Measurements from ENCODE around the gene SLC27A4. TPM values are rescaled to one million over a fixed set of nuclear protein-coding genes. Genes with fewer than 3 reads are reported as not detected.

SLC27A4 gene
- total RNA-seq, 1 donor from 2014 or later, result 23.0 TPM

DNA sequence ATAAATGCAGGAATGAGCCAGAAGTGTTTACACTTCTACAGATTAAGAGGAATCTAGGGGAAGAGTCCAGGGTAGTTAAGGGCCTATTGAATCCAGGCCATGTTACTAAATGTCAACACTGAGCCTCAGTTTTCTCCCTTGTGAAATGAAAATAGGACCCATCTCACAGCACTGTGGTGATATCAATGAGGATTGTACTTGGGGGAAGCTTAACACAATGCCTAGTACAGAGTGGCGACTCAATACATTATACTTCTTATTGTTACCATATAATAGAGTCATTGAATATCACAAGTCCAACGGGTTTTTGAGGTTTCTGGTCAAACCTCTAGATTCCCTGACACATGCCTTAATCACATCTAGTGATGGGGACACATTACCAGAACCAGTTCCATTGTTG lies 22.7 kb upstream of the SLC27A4 start:
- TF ChIP-seq, protein P1, sequence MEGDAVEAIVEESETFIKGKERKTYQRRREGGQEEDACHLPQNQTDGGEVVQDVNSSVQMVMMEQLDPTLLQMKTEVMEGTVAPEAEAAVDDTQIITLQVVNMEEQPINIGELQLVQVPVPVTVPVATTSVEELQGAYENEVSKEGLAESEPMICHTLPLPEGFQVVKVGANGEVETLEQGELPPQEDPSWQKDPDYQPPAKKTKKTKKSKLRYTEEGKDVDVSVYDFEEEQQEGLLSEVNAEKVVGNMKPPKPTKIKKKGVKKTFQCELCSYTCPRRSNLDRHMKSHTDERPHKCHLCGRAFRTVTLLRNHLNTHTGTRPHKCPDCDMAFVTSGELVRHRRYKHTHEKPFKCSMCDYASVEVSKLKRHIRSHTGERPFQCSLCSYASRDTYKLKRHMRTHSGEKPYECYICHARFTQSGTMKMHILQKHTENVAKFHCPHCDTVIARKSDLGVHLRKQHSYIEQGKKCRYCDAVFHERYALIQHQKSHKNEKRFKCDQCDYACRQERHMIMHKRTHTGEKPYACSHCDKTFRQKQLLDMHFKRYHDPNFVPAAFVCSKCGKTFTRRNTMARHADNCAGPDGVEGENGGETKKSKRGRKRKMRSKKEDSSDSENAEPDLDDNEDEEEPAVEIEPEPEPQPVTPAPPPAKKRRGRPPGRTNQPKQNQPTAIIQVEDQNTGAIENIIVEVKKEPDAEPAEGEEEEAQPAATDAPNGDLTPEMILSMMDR (IDR thresholded peaks at IDR 0.05; ENCODE audit: unreplicated experiment), result no peak
- no peak for DNase-seq (ENCODE audit: low spot score)

DNA sequence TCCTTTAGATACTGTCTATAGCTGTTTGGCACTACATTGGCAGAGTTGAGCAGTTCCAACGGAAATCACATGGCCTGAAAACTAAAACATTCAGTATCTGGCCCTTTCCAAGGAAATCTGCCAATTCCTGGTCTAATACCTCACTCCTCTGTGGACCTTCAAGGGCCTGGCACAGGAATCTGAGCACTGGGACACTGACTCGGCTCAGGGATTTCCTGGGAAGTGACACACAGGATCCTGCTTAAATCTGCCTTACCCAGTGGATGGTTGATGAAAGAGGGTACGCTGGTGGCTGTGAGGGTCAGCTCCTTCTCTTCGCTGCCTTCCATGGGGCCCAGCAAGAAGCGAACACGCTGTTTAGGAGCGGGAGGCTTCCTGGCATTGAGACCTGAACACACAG lies 19.0 kb upstream of the SLC27A4 start:
- Mint-ChIP-seq H3K4me3 (ENCODE audit: unreplicated experiment) (peak overlapping the region; percentile 99), H3K9me3 (ENCODE audit: unreplicated experiment) (no peaks in the 10 kb centered on the region), H3K36me3 (ENCODE audit: low read depth, unreplicated experiment) (peaks cover 22% of the 10 kb centered on the region), H3K27ac (ENCODE audit: unreplicated experiment) (no peak overlapping the region), H3K27me3 (ENCODE audit: unreplicated experiment) (no peaks in the 10 kb centered on the region), H3K4me1 (ENCODE audit: unreplicated experiment) (peaks cover 6% of the 10 kb centered on the region)
- no peak for DNase-seq (ENCODE audit: low spot score)
- TF ChIP-seq, protein P1 (IDR thresholded peaks at IDR 0.05; ENCODE audit: unreplicated experiment), result no peak

More for the DNA sequence above, 22.7 kb upstream of the SLC27A4 start:
- H3K4me3 Mint-ChIP-seq (ENCODE audit: unreplicated experiment), result peak overlapping the region; percentile 56
- H3K27ac Mint-ChIP-seq (ENCODE audit: unreplicated experiment), result no peak overlapping the region
- H3K36me3 Mint-ChIP-seq (ENCODE audit: low read depth, unreplicated experiment), result peaks cover 12% of the 10 kb centered on the region
- H3K27me3 Mint-ChIP-seq (ENCODE audit: unreplicated experiment), result peaks cover 3% of the 10 kb centered on the region
- peaks cover 6% of the 10 kb centered on the region for H3K4me1 Mint-ChIP-seq (ENCODE audit: unreplicated experiment)
- H3K9me3 Mint-ChIP-seq (ENCODE audit: unreplicated experiment), result no peaks in the 10 kb centered on the region

DNA sequence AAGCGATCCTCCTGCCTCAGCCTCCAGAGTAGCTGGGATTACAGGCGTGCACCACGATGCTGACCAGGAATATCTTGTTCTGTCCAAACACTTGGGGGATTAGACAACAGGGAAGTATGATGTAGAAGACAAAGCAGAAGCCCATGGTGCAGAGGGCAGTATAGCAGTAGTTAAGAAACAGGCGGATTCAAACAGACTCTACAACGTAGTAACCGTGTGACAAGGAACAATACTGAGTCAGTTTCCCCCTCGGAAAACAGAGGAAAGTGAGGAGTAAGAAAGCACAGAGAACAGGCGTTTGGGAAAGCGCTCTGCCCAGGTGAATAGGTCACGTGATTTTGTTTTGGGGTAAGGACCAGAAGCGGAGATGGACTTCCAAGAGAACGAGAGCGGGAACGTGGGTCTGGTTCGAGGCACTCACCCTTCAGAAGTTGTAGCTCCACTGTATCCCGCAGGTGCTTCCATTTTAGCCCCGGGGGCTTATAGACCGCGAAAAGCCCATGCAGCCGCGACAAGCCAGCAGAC lies 18.4 kb upstream of the SLC27A4 start:
- Mint-ChIP-seq H3K4me3 (ENCODE audit: unreplicated experiment) (peak overlapping the region; percentile 99), H3K36me3 (ENCODE audit: low read depth, unreplicated experiment) (peaks cover 17% of the 10 kb centered on the region), H3K4me1 (ENCODE audit: unreplicated experiment) (peaks cover 6% of the 10 kb centered on the region), H3K27me3 (ENCODE audit: unreplicated experiment) (no peaks in the 10 kb centered on the region), H3K27ac (ENCODE audit: unreplicated experiment) (peak overlapping the region; percentile 99), H3K9me3 (ENCODE audit: unreplicated experiment) (no peaks in the 10 kb centered on the region)
- no peak for DNase-seq (ENCODE audit: low spot score)
- TF ChIP-seq, protein P1 (IDR thresholded peaks at IDR 0.05; ENCODE audit: unreplicated experiment), result no peak

DNA sequence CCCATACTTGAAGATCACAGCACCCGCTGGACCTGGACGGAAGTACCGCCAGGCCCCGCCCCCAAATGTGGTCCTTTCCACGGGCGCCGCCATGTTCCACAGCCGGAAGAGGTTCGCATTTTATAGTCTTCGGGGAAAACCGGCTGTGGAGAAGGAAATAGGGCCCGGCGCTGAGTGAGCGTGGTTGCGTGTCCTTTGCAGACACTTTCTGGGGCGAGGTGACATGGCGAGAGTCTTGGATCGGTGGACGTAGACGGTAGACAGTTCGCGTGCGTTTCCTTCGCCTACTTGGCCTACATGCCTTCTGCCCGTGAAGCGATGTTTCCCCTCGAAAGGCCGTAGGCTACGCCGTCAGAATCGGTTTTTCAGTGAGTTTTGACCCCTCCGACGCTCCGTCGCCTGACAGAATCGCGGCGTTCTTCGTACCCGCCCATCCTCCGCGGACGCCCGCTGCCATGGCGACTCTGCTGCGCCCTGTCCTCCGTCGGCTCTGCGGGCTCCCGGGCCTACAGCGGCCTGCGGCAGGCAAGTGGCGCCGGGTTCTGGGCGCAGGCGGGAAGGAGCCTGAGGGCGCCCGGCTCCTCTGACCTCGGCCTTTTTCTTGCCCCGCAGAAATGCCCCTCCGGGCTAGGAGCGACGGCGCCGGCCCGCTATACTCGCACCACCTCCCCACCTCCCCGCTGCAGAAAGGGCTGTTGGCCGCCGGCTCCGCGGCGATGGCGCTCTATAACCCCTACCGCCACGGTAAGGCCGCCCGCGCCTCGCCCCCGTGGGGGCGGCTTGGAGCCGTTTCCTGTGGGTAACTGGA lies 17.7 kb upstream of the SLC27A4 start, which contains the start of the genes COQ4 and TRUB2:
Gene COQ4 (plus strand): TSS at position 436 of the 808 bp plus-strand sequence. CDS start 20 bp downstream, at position 456.
Gene TRUB2 (minus strand): TSS at position 44 of the 808 bp plus-strand sequence. CDS start 39 bp downstream, at position 5.
- peak within 1 kb of the TSS; percentile 99 for H3K4me3 Mint-ChIP-seq (ENCODE audit: unreplicated experiment)
- H3K36me3 Mint-ChIP-seq (ENCODE audit: low read depth, unreplicated experiment), result peaks cover 13% of the 10 kb centered on the region
- TF ChIP-seq, protein P1 (IDR thresholded peaks at IDR 0.05; ENCODE audit: unreplicated experiment), result no peak
- H3K27me3 Mint-ChIP-seq (ENCODE audit: unreplicated experiment), result no peaks in the 10 kb centered on the region
- H3K4me1 Mint-ChIP-seq (ENCODE audit: unreplicated experiment), result peaks cover 6% of the 10 kb centered on the region
- H3K9me3 Mint-ChIP-seq (ENCODE audit: unreplicated experiment), result no peaks in the 10 kb centered on the region
- H3K27ac Mint-ChIP-seq (ENCODE audit: unreplicated experiment), result peak within 1 kb of the TSS; percentile 99
- DNase-seq (ENCODE audit: low spot score), result peak; percentile 84

Data from endothelial cell (in vitro differentiated cells).